ENCODE results near the gene TUBA1A. TPM values are rescaled to one million over a fixed set of nuclear protein-coding genes. Genes with fewer than 3 reads are reported as not detected.

The TUBA1A gene
- total RNA-seq, 1 donor from 2014 or later: 102 TPM

DNA sequence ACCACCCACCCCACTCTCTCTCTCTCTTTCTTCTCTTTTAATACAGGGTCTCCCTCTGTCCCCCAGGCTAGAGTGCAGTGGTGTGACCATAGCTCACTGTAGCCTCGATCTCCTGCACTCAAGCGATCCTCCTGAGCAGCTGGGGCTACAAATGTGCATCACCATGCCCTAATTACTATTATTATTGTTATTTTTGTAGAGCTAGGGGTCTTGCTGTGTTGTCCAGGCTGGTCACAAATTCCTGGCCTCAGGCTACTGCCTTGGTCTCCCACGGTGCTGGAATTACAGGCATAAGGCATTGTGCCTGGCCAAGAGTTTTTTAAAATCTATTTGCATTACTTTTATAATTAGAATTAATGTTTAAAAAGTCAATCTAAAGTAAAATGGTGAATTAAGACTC lies 34.7 kb downstream of the TUBA1A start:
- no peaks in the 10 kb centered on the region for H3K27me3 ChIP-seq (ENCODE audit: low read depth)
- TF ChIP-seq, protein P1, sequence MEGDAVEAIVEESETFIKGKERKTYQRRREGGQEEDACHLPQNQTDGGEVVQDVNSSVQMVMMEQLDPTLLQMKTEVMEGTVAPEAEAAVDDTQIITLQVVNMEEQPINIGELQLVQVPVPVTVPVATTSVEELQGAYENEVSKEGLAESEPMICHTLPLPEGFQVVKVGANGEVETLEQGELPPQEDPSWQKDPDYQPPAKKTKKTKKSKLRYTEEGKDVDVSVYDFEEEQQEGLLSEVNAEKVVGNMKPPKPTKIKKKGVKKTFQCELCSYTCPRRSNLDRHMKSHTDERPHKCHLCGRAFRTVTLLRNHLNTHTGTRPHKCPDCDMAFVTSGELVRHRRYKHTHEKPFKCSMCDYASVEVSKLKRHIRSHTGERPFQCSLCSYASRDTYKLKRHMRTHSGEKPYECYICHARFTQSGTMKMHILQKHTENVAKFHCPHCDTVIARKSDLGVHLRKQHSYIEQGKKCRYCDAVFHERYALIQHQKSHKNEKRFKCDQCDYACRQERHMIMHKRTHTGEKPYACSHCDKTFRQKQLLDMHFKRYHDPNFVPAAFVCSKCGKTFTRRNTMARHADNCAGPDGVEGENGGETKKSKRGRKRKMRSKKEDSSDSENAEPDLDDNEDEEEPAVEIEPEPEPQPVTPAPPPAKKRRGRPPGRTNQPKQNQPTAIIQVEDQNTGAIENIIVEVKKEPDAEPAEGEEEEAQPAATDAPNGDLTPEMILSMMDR (IDR thresholded peaks at IDR 0.05; ENCODE audit: borderline replicate concordance): no peak
- H3K4me3 ChIP-seq: no peak overlapping the region
- no peak overlapping the region for H3K27ac ChIP-seq (replicated peaks)
- no peaks in the 10 kb centered on the region for H3K36me3 ChIP-seq
- no peaks in the 10 kb centered on the region for H3K9me3 ChIP-seq (replicated peaks)
- intact Hi-C loops (cut with micrococcal nuclease): no loop called here
- DNase-seq: no peak
- H3K4me1 ChIP-seq: no peaks in the 10 kb centered on the region

DNA sequence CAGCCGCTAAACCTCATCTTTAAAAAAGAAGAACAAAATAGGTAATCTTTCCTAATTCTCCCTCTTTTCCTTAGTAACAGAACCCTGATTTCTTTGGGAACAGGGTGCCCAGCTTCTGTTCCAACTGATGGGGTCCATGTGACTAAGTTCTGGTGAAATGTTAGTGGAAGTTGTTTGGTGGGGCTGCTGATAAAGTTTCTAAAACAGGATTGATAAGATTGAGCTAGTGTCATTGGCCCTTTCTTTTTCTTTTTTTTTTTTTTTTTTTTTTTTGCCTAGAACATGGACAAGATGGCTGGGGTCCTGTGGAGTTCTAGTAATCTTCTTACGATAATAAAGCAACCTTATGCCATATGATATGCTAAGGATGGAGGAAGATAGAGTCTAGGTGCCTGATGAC lies 41.5 kb downstream of the TUBA1A start:
- Histone ChIP-seq H3K9me3 (replicated peaks) (no peaks in the 10 kb centered on the region), H3K4me3 (no peak overlapping the region), H3K36me3 (no peaks in the 10 kb centered on the region)

DNA sequence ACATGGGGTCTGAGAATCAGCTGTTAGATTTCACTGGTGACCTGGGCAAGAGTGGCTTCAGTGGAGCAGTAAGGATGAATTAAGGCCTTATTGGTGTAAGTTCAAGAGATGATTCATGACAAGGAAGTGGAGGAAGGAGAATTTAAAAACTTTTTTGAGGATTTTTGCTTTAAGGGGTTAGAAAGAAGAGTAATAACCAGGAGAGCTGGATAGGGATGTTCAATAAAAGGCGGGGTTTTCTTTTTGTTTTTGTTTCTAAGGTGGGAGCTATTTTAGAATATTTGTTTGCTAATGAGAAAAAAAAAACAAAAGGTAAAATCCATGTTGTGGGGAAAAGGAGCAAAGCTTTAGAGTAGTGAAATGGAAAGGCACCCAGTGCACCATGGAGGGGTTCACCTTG lies 42.5 kb downstream of the TUBA1A start:
- no peaks in the 10 kb centered on the region for H3K4me1 ChIP-seq
- TF ChIP-seq, protein P1 (IDR thresholded peaks at IDR 0.05; ENCODE audit: borderline replicate concordance): no peak
- H3K9me3 ChIP-seq (replicated peaks): no peaks in the 10 kb centered on the region
- H3K27me3 ChIP-seq (ENCODE audit: low read depth): no peaks in the 10 kb centered on the region
- H3K27ac ChIP-seq (replicated peaks): no peak overlapping the region
- no peak for DNase-seq
- H3K36me3 ChIP-seq: no peaks in the 10 kb centered on the region
- intact Hi-C loops (cut with micrococcal nuclease): no loop called here
- no peak overlapping the region for H3K4me3 ChIP-seq

More for the DNA sequence above, 41.5 kb downstream of the TUBA1A start:
- H3K27ac ChIP-seq (replicated peaks): no peak overlapping the region
- no peaks in the 10 kb centered on the region for H3K4me1 ChIP-seq
- intact Hi-C loops (cut with micrococcal nuclease): no loop called here
- DNase-seq: no peak
- TF ChIP-seq, protein P1 (IDR thresholded peaks at IDR 0.05; ENCODE audit: borderline replicate concordance): no peak
- no peaks in the 10 kb centered on the region for H3K27me3 ChIP-seq (ENCODE audit: low read depth)

DNA sequence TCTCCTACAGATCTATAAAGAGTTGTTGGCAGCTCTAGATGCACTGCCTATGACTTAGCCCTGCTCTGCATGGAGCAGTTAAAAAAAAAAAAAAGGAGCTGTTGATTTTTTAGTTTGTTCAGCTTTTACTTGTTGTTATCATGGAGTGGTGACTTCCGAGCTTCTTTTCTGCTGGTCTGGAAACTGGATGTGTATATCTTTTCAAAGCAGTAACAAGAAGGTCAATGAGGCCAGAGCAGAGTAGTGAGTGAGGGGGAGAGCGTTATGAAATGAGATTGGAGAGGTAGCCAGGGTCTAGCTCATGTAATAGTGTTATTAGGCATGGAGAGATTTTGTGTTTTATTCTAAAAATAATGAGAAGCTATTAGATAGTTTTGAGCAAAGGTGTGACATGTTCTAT lies 44.5 kb downstream of the TUBA1A start:
- no peaks in the 10 kb centered on the region for H3K9me3 ChIP-seq (replicated peaks)
- no peaks in the 10 kb centered on the region for H3K36me3 ChIP-seq
- no peaks in the 10 kb centered on the region for H3K4me1 ChIP-seq
- no peaks in the 10 kb centered on the region for H3K27me3 ChIP-seq (ENCODE audit: low read depth)
- intact Hi-C loops (cut with micrococcal nuclease): no loop called here
- TF ChIP-seq, protein P1 (IDR thresholded peaks at IDR 0.05; ENCODE audit: borderline replicate concordance): no peak
- no peak overlapping the region for H3K4me3 ChIP-seq
- no peak overlapping the region for H3K27ac ChIP-seq (replicated peaks)
- no peak for DNase-seq

DNA sequence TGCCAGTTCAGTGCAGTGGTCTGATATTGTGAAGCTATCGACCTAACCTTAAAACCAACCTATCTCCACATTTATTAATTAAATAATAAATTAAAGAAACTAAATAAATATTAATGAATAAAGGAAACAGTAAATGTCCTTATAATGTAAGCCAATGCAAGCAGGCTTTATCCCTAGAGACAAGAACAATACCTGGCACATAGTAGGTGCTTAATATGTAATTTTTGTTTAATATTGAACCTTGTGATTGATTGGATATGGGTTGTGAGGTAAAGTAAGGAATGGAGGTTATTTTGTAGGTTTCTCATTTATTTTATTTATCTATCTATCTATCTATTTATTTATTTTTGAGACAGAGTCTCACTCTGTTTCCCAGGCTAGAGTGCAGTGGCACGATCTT lies 49.9 kb downstream of the TUBA1A start:
- Histone ChIP-seq H3K36me3 (no peaks in the 10 kb centered on the region), H3K27ac (replicated peaks) (no peak overlapping the region), H3K9me3 (replicated peaks) (no peaks in the 10 kb centered on the region), H3K4me1 (no peaks in the 10 kb centered on the region), H3K4me3 (no peak overlapping the region), H3K27me3 (ENCODE audit: low read depth) (no peaks in the 10 kb centered on the region)
- no peak for DNase-seq
- intact Hi-C loops (cut with micrococcal nuclease): no loop called here
- TF ChIP-seq, protein P1 (IDR thresholded peaks at IDR 0.05; ENCODE audit: borderline replicate concordance): no peak

DNA sequence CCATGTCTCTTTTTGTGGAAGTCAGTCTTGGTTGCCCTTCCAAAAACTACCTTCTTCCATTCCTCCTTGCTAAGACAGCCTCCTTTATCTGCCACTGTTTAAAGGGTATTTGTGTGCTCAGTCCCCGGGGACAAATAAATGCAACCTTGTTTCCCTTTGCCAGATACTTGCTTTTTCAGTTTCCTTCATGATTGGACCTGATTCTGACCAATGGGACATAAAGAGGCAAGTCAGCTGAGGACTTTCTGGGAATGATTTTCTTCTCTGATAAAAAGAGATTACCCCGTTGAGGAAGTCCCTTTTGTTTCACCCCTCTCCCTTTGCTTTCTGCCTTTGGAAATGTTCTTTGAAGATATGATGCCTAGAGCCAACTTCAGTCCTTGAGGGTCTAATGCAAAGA lies 50.3 kb downstream of the TUBA1A start:
- no peak overlapping the region for H3K4me3 ChIP-seq
- H3K4me1 ChIP-seq: peaks cover 3% of the 10 kb centered on the region
- TF ChIP-seq, protein P1 (IDR thresholded peaks at IDR 0.05; ENCODE audit: borderline replicate concordance): no peak
- H3K9me3 ChIP-seq (replicated peaks): no peaks in the 10 kb centered on the region
- H3K27me3 ChIP-seq (ENCODE audit: low read depth): no peaks in the 10 kb centered on the region
- no peak for DNase-seq
- no peak overlapping the region for H3K27ac ChIP-seq (replicated peaks)
- intact Hi-C loops (cut with micrococcal nuclease): no loop called here
- H3K36me3 ChIP-seq: no peaks in the 10 kb centered on the region

Measured in left ventricle myocardium inferior (tissue), 1 donor.